Calu3 (cell line): ENCODE measurements around the gene SKIC8. TPM values are rescaled to one million over a fixed set of nuclear protein-coding genes. Genes with fewer than 3 reads are reported as not detected.

ENCODE experiments used
- BruUV-seq: library from RNA; stranded (reverse); fragments of 400-500 nt; replicated peaks from 2 replicates; lab custom pipeline; 2021; lab: Mats Ljungman, UMichigan
- CTCF ChIA-PET: fragments of 300-600 bp; sonication (Branson Sonifier 250); formaldehyde crosslinking; loops from one replicate; lab custom pipeline; 2022; ENCODE audit warnings: antibody characterized with exemption; lab: Charles Lee
- DNase-seq: peaks from one replicate; pipeline ENCODE4 v3.0.0; 2022
- H3K27ac Mint-ChIP-seq: one replicate; pipeline ENCODE4 v1.8.0; 2022; ENCODE audit warnings: mixed read lengths; ENCODE audit not compliant: unreplicated experiment
- H3K27me3 Mint-ChIP-seq: one replicate; pipeline ENCODE4 v1.8.0; 2022; ENCODE audit warnings: mixed read lengths; ENCODE audit not compliant: unreplicated experiment
- H3K36me3 Mint-ChIP-seq: one replicate; pipeline ENCODE4 v1.8.0; 2022; ENCODE audit warnings: mild to moderate bottlenecking, moderate library complexity, mixed read lengths; ENCODE audit not compliant: insufficient read depth, unreplicated experiment
- H3K4me1 Mint-ChIP-seq: one replicate; pipeline ENCODE4 v1.8.0; 2022; ENCODE audit warnings: mild to moderate bottlenecking, low read depth, mixed read lengths; ENCODE audit not compliant: unreplicated experiment
- H3K4me3 Mint-ChIP-seq: one replicate; pipeline ENCODE4 v1.8.0; 2022; ENCODE audit warnings: mild to moderate bottlenecking, low read depth, moderate library complexity, mixed read lengths; ENCODE audit not compliant: unreplicated experiment
- H3K9me3 Mint-ChIP-seq: one replicate; pipeline ENCODE4 v1.8.0; 2022; ENCODE audit warnings: low read depth, mixed read lengths; ENCODE audit not compliant: unreplicated experiment
- intact Hi-C: fragments of 100-400 bp; cut with micrococcal nuclease; formaldehyde crosslinking; loops from one replicate; pipeline ENCODE4 v1.10.0; 2022; ENCODE audit not compliant: unreplicated experiment
- total RNA-seq: library from RNA; stranded (reverse); gene quantifications from 2 replicates; pipeline ENCODE4 v1.2.3, GENCODE V29; 2022
- TF ChIP-seq, protein P1 (sequence below): fragments of 200-600 bp; IDR thresholded peaks from one replicate; pipeline ENCODE4 v1.8.0; 2022; ENCODE audit warnings: antibody characterized with exemption; ENCODE audit not compliant: unreplicated experiment

The SKIC8 gene
- total RNA-seq, 1 experiment from 2014 or later = 67.8 TPM

DNA sequence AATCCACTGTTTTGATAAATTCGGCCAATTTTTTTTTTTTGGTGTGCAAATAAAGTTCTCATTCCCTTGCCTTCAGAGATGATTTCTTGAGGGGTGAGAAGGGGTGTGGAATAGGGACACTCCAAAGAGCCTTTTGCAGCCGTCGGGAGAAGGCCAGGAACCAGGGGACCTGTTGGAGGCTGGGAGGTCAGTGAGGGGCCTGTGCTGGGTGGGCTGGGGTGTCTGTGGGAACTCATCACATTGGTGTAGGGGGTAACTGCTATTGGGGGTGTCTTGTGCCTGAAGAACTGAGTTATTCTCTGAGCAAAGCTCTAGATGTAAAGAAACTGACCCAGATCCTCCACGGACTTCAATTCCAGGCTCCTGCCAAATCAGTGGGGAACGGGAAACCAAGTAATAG is 13.5 kb upstream of the SKIC8 start:
- H3K27ac Mint-ChIP-seq = no peak overlapping the region
- CTCF ChIA-PET = interaction anchor here (1.3 kb wide), 1 partner anchor 102 kb away, joined by 3 read pairs; no protein-coding TSS in a partner anchor

DNA sequence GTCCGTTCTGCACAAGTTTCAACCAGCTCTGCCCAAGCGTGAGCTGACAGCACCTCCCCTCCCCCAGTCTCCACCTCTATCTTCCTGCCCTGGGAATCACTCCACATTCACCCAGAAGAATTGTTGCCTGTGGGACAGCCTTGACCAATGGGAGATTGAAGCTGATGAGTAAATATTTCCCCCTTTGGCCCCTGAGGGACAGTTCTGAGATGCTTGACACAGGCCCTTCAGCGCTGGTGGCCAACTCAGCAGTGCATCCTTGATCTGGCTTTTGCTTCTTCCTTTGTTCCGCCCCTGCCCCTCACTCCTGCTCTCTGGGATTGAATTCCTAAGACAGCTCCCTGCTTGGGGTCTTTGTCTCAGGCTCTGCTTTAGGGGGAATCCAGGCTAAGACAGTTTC is 13.1 kb upstream of the SKIC8 start:
- CTCF ChIA-PET = interaction anchor here (1.3 kb wide), 1 partner anchor 103 kb away, joined by 3 read pairs; no protein-coding TSS in a partner anchor
- H3K36me3 Mint-ChIP-seq = peaks cover 5% of the 10 kb centered on the region
- intact Hi-C loops = loop anchor here (10.0 kb wide), 2 partner anchors 172 to 392 kb away; no protein-coding TSS in a partner anchor

More for the DNA sequence above, 13.5 kb upstream of the SKIC8 start:
- Mint-ChIP-seq H3K9me3 (no peaks in the 10 kb centered on the region), H3K4me1 (peaks cover 20% of the 10 kb centered on the region), H3K27me3 (peaks cover 41% of the 10 kb centered on the region), H3K4me3 (no peak overlapping the region), H3K36me3 (peaks cover 9% of the 10 kb centered on the region)
- TF ChIP-seq, protein P1, sequence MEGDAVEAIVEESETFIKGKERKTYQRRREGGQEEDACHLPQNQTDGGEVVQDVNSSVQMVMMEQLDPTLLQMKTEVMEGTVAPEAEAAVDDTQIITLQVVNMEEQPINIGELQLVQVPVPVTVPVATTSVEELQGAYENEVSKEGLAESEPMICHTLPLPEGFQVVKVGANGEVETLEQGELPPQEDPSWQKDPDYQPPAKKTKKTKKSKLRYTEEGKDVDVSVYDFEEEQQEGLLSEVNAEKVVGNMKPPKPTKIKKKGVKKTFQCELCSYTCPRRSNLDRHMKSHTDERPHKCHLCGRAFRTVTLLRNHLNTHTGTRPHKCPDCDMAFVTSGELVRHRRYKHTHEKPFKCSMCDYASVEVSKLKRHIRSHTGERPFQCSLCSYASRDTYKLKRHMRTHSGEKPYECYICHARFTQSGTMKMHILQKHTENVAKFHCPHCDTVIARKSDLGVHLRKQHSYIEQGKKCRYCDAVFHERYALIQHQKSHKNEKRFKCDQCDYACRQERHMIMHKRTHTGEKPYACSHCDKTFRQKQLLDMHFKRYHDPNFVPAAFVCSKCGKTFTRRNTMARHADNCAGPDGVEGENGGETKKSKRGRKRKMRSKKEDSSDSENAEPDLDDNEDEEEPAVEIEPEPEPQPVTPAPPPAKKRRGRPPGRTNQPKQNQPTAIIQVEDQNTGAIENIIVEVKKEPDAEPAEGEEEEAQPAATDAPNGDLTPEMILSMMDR = no peak
- intact Hi-C loops = loop anchor here (10.0 kb wide), 2 partner anchors 172 to 392 kb away; no protein-coding TSS in a partner anchor
- BruUV-seq = no TSS peak
- no peak for DNase-seq

DNA sequence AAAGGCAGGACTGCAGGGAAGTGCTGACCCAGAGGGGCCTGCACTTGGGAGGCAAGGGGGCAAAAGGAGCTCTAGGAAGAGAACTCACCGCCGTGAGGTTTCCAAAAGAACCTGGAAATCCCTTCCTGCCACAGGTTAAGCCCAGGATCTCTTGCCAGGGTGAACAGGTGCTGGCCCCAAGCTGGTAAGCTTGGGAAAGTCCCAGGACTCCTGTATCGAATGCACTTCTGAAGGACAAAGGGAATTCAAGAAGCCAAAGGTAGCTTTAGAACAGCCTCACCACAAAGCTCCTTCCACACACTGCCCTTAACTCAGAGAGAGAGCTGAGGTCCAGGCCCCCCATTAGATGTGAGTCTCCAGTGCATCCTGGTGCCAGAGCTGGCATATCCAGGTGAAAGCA is 11.9 kb upstream of the SKIC8 start:
- no peak overlapping the region for H3K27ac Mint-ChIP-seq

More for the DNA sequence above, 13.1 kb upstream of the SKIC8 start:
- no peak overlapping the region for H3K4me3 Mint-ChIP-seq
- TF ChIP-seq, protein P1 = no peak
- no peaks in the 10 kb centered on the region for H3K9me3 Mint-ChIP-seq
- peaks cover 37% of the 10 kb centered on the region for H3K27me3 Mint-ChIP-seq
- BruUV-seq = no TSS peak
- no peak overlapping the region for H3K27ac Mint-ChIP-seq
- DNase-seq = no peak
- peaks cover 16% of the 10 kb centered on the region for H3K4me1 Mint-ChIP-seq

DNA sequence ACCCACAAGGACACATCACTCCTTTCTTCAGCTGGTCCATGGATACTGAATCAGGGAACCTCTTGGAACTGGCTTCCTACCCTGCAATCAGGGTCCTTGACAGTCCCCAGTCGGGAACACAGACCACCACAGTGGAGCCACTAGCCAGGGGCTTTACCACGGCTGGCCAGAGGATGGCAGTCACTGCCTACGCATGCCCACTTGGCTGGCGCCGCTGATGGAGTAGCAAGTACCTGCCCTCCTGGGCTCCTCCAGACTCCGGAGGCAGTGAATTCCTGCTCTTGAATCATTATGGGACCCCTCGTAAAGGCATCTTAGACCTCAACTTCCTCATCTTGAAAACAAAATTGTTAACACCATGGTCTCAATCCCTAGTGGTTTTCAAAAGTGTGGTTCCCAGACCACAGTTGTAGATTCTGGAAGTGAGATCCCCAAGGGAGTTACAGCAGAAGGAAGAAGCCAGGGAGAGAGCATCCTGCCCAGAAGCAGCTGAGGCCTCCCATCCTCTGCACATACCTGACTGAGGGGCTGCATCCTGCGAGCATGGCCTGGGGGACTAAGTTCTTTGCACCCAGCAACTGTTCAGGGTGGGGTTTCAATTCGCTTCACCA is 9.1 kb upstream of the SKIC8 start:
- Mint-ChIP-seq H3K36me3 (no peaks in the 10 kb centered on the region), H3K4me3 (no peak overlapping the region), H3K4me1 (peaks cover 29% of the 10 kb centered on the region), H3K27ac (no peak overlapping the region), H3K9me3 (no peaks in the 10 kb centered on the region), H3K27me3 (peaks cover 19% of the 10 kb centered on the region)
- TF ChIP-seq, protein P1 = peak; percentile 90
- CTCF ChIA-PET = interaction anchor here (0.5 to 4.2 kb wide), 6 partner anchors 9 to 157 kb away, joined by 3 to 30 read pairs (median 8); no protein-coding TSS in a partner anchor
- BruUV-seq = no TSS peak
- intact Hi-C loops = no loop called here
- DNase-seq = peak; percentile 88

More for the DNA sequence above, 11.9 kb upstream of the SKIC8 start:
- no TSS peak for BruUV-seq
- Mint-ChIP-seq H3K9me3 (no peaks in the 10 kb centered on the region), H3K36me3 (peaks cover 2% of the 10 kb centered on the region), H3K4me1 (peaks cover 14% of the 10 kb centered on the region), H3K4me3 (no peak overlapping the region), H3K27me3 (peaks cover 30% of the 10 kb centered on the region)
- TF ChIP-seq, protein P1 = no peak
- intact Hi-C loops = loop anchor here (10.0 kb wide), 2 partner anchors 174 to 394 kb away; no protein-coding TSS in a partner anchor
- CTCF ChIA-PET = interaction anchor here (0.6 to 1.3 kb wide), 4 partner anchors 9 to 112 kb away, joined by 3 to 5 read pairs (median 4); no protein-coding TSS in a partner anchor
- no peak for DNase-seq
